ENCODE measurements around the gene PGAP6. TPM values are rescaled to one million over a fixed set of nuclear protein-coding genes. Genes with fewer than 3 reads are reported as not detected.

PGAP6 gene
- total and polyA plus RNA-seq, 2 of the 13 experiments (the other 11 are each of a cell fraction or from before 2014, with no cell fraction given): 52.7 to 136 TPM

DNA sequence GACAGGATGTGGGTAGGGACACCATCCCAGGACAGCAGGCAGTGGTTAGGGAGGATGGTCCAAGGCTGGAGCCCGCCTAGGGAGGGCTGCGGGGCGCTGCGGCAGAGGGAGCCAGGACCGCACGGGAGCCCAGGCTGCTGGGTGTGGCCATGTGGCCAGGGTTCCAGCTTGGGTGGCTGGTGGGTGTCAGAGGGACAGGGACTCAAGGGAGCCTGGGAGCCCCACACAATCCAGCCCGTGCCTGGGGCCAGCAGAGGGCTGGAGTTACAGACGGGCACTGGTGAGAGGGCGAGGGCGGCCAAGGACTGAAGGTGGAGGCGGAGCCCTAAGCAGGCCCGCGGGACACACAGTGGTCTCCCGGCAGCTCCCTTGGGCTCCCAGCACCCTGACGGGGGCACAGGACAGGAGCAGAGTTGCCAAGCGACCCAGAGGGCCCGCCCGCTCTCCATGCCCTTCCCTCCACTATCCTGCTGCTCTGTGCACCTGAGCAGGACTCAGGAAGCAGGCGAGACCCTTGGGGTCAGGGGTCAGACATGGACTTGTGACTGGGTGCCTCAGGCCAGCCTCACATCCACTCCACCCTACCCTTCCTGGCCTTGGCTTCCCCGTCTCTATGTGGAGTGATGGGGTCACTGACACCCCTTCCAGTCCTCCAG is 18.5 kb downstream of the PGAP6 start (continued):
- TF ChIP-seq, protein P1, sequence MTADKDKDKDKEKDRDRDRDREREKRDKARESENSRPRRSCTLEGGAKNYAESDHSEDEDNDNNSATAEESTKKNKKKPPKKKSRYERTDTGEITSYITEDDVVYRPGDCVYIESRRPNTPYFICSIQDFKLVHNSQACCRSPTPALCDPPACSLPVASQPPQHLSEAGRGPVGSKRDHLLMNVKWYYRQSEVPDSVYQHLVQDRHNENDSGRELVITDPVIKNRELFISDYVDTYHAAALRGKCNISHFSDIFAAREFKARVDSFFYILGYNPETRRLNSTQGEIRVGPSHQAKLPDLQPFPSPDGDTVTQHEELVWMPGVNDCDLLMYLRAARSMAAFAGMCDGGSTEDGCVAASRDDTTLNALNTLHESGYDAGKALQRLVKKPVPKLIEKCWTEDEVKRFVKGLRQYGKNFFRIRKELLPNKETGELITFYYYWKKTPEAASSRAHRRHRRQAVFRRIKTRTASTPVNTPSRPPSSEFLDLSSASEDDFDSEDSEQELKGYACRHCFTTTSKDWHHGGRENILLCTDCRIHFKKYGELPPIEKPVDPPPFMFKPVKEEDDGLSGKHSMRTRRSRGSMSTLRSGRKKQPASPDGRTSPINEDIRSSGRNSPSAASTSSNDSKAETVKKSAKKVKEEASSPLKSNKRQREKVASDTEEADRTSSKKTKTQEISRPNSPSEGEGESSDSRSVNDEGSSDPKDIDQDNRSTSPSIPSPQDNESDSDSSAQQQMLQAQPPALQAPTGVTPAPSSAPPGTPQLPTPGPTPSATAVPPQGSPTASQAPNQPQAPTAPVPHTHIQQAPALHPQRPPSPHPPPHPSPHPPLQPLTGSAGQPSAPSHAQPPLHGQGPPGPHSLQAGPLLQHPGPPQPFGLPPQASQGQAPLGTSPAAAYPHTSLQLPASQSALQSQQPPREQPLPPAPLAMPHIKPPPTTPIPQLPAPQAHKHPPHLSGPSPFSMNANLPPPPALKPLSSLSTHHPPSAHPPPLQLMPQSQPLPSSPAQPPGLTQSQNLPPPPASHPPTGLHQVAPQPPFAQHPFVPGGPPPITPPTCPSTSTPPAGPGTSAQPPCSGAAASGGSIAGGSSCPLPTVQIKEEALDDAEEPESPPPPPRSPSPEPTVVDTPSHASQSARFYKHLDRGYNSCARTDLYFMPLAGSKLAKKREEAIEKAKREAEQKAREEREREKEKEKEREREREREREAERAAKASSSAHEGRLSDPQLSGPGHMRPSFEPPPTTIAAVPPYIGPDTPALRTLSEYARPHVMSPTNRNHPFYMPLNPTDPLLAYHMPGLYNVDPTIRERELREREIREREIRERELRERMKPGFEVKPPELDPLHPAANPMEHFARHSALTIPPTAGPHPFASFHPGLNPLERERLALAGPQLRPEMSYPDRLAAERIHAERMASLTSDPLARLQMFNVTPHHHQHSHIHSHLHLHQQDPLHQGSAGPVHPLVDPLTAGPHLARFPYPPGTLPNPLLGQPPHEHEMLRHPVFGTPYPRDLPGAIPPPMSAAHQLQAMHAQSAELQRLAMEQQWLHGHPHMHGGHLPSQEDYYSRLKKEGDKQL (CRISPR knock-in tag; IDR thresholded peaks at IDR 0.05; ENCODE audit: low read depth): no peak
- no peak for TF ChIP-seq MEIS2 (CRISPR knock-in tag; IDR thresholded peaks at IDR 0.05)
- TF ChIP-seq GABPA (IDR thresholded peaks at IDR 0.05; ENCODE audit: low read depth, low read length): no peak
- TF ChIP-seq GABPA (CRISPR knock-in tag; IDR thresholded peaks at IDR 0.05; ENCODE audit: low read depth): no peak
- TF ChIP-seq, protein P2, sequence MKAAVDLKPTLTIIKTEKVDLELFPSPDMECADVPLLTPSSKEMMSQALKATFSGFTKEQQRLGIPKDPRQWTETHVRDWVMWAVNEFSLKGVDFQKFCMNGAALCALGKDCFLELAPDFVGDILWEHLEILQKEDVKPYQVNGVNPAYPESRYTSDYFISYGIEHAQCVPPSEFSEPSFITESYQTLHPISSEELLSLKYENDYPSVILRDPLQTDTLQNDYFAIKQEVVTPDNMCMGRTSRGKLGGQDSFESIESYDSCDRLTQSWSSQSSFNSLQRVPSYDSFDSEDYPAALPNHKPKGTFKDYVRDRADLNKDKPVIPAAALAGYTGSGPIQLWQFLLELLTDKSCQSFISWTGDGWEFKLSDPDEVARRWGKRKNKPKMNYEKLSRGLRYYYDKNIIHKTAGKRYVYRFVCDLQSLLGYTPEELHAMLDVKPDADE (CRISPR knock-in tag; IDR thresholded peaks at IDR 0.05): no peak
- TF ChIP-seq CHD4 (IDR thresholded peaks at IDR 0.05; ENCODE audit: borderline replicate concordance, low read length): no peak
- no peak for TF ChIP-seq CEBPB (IDR thresholded peaks at IDR 0.05; ENCODE audit: borderline replicate concordance, low read depth, low read length)
- TF ChIP-seq ZNF644 (CRISPR knock-in tag; IDR thresholded peaks at IDR 0.05; ENCODE audit: low read depth): no peak
- no peak for TF ChIP-seq HMGA1 (CRISPR knock-in tag; conservative IDR thresholded peaks at IDR 0.05)
- TF ChIP-seq TEAD2 (CRISPR knock-in tag; IDR thresholded peaks at IDR 0.05): no peak
- no peak for TF ChIP-seq ZNF777 (CRISPR knock-in tag; IDR thresholded peaks at IDR 0.05)
- TF ChIP-seq ZMYM3 (CRISPR knock-in tag; IDR thresholded peaks at IDR 0.05): no peak
- TF ChIP-seq PCBP1 (IDR thresholded peaks at IDR 0.05; ENCODE audit: borderline replicate concordance, low read depth, low read length): no peak
- TF ChIP-seq, protein P3, sequence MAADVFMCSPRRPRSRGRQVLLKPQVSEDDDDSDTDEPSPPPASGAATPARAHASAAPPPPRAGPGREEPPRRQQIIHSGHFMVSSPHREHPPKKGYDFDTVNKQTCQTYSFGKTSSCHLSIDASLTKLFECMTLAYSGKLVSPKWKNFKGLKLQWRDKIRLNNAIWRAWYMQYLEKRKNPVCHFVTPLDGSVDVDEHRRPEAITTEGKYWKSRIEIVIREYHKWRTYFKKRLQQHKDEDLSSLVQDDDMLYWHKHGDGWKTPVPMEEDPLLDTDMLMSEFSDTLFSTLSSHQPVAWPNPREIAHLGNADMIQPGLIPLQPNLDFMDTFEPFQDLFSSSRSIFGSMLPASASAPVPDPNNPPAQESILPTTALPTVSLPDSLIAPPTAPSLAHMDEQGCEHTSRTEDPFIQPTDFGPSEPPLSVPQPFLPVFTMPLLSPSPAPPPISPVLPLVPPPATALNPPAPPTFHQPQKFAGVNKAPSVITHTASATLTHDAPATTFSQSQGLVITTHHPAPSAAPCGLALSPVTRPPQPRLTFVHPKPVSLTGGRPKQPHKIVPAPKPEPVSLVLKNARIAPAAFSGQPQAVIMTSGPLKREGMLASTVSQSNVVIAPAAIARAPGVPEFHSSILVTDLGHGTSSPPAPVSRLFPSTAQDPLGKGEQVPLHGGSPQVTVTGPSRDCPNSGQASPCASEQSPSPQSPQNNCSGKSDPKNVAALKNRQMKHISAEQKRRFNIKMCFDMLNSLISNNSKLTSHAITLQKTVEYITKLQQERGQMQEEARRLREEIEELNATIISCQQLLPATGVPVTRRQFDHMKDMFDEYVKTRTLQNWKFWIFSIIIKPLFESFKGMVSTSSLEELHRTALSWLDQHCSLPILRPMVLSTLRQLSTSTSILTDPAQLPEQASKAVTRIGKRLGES (CRISPR knock-in tag; IDR thresholded peaks at IDR 0.05; ENCODE audit: borderline replicate concordance): no peak
- no peak for TF ChIP-seq SP1 (IDR thresholded peaks at IDR 0.05)
- 0 out of 2 replicates have a peak, but pooled peaks have one; percentile 18 for TF ChIP-seq SP1 (CRISPR knock-in tag; IDR thresholded peaks at IDR 0.05)
- TF ChIP-seq ZNF749 (CRISPR knock-in tag; IDR thresholded peaks at IDR 0.05; ENCODE audit: borderline replicate concordance): no peak
- TF ChIP-seq CC2D1A (CRISPR knock-in tag; IDR thresholded peaks at IDR 0.05): no peak
- no peak for TF ChIP-seq TSC22D2 (CRISPR knock-in tag; IDR thresholded peaks at IDR 0.05; ENCODE audit: borderline replicate concordance)
